OCI-LY1 (cell line): ENCODE results near the gene ID2.

ENCODE experiments used
- EZH2 ChIP-seq: fragments of 200-600 bp; sonication (generic), shearing (Covaris generic); IDR thresholded peaks from 2 replicates; pipeline ENCODE4 v1.8.0; 2017; ENCODE audit warnings: borderline replicate concordance, mixed run types, mild to moderate bottlenecking, antibody characterized with exemption, low read length, moderate library complexity, mixed read lengths
- TF ChIP-seq, protein P1 (sequence below): fragments of 200-600 bp; sonication (generic), shearing (Covaris generic); IDR thresholded peaks from 2 replicates; pipeline ENCODE4 v1.5.1; 2017; ENCODE audit warnings: mild to moderate bottlenecking, antibody characterized with exemption, low read length, moderate library complexity, mixed read lengths

DNA sequence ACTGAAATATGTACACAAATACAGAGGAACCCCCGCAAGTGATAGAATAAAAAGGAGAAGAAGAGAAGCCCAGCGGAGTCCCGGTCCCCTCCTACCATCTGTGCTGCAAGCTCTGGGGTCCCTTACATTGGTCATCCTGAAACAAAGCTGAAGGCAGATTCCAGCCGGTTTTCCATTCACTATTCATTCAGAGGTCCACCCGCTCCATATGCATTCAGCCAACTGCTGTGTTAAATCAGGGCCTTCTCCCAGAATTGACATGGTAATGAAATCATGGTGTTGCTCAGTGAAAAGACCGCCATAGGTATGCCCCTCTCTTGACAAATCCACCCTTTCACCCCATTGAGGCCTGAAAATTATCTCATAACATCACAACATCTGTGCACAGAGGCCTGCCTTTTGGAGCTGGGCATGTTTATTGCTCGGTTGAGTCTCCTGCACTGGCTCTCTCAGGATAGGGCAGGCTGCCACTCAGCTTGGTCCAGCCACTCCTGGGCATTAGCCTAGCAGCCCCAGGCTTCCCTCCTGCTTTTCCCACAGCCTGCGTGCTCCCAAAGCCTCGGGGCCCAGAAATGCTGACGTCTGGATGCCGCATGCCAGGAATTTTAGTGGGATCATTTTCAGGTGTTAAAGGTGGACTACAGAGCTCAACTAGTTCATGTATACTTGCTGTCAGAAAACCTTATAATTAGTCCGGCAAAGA, 39.3 kb upstream of the ID2 start:
- TF ChIP-seq, protein P1, sequence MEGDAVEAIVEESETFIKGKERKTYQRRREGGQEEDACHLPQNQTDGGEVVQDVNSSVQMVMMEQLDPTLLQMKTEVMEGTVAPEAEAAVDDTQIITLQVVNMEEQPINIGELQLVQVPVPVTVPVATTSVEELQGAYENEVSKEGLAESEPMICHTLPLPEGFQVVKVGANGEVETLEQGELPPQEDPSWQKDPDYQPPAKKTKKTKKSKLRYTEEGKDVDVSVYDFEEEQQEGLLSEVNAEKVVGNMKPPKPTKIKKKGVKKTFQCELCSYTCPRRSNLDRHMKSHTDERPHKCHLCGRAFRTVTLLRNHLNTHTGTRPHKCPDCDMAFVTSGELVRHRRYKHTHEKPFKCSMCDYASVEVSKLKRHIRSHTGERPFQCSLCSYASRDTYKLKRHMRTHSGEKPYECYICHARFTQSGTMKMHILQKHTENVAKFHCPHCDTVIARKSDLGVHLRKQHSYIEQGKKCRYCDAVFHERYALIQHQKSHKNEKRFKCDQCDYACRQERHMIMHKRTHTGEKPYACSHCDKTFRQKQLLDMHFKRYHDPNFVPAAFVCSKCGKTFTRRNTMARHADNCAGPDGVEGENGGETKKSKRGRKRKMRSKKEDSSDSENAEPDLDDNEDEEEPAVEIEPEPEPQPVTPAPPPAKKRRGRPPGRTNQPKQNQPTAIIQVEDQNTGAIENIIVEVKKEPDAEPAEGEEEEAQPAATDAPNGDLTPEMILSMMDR = no peak
- no peak for TF ChIP-seq EZH2
